NCI-H82 treated with DMSO at 0.1 percent for 48 hours (cell line): ENCODE measurements around the gene MT1F.

ENCODE experiments used
- DNase-seq: peaks from one replicate; lab custom pipeline; 2025; ENCODE audit not compliant: unreplicated experiment; lab: John Stamatoyannopoulos, UW

Gene MT1F

GRCh38 chr16:56625140-56625942 lies 32.4 kb upstream of the MT1F start, which contains the start of gene MT1E:
TSS of gene MT1E (plus strand) at chr16:56625781. CDS start at chr16:56625852, 71 bp downstream.
- no peak for DNase-seq

- no peak for DNase-seq
Measured at GRCh38 chr16:56625943-56626654, 31.7 kb upstream of the MT1F start.

GRCh38 chr16:56626685-56627084 lies 31.1 kb upstream of the MT1F start:
- no peak for DNase-seq

- no peak for DNase-seq
Measured at GRCh38 chr16:56628486-56629350, 29.0 kb upstream of the MT1F start.

- DNase-seq = no peak
Measured at GRCh38 chr16:56629531-56629930, 28.2 kb upstream of the MT1F start.

GRCh38 chr16:56630134-56630533 lies 27.6 kb upstream of the MT1F start:
- DNase-seq = no peak

GRCh38 chr16:56631197-56631596 lies 26.6 kb upstream of the MT1F start:
- no peak for DNase-seq

GRCh38 chr16:56631832-56632155 lies 26.0 kb upstream of the MT1F start:
- no peak for DNase-seq

- no peak for DNase-seq
Measured at GRCh38 chr16:56632156-56632847, 25.5 kb upstream of the MT1F start, which contains the start of gene MT1M. TSS of gene MT1M (plus strand) at chr16:56632659. CDS start at chr16:56632732, 73 bp downstream.

- no peak for DNase-seq
Measured at GRCh38 chr16:56632848-56633365, 24.9 kb upstream of the MT1F start.

- no peak for DNase-seq
Measured at GRCh38 chr16:56633535-56633934, 24.2 kb upstream of the MT1F start.

- no peak for DNase-seq
Measured at GRCh38 chr16:56634715-56635440, 22.9 kb upstream of the MT1F start.

GRCh38 chr16:56635441-56635967 lies 22.3 kb upstream of the MT1F start:
- DNase-seq = no peak

- DNase-seq = no peak
Measured at GRCh38 chr16:56636616-56637413, 20.9 kb upstream of the MT1F start.

- no peak for DNase-seq
Measured at GRCh38 chr16:56637814-56638750, 19.7 kb upstream of the MT1F start, which contains the start of gene MT1A. TSS of gene MT1A (plus strand) at chr16:56638666. CDS start at chr16:56638739, 73 bp downstream.

GRCh38 chr16:56639045-56639444 lies 18.7 kb upstream of the MT1F start:
- no peak for DNase-seq

- DNase-seq = no peak
Measured at GRCh38 chr16:56640076-56640475, 17.7 kb upstream of the MT1F start.

- no peak for DNase-seq
Measured at GRCh38 chr16:56641166-56641565, 16.6 kb upstream of the MT1F start.
